IPS DF 19.7 (cell line): ENCODE data around the gene XCR1.
"Not testable (repeated sequence)": the region's sequence is repeated elsewhere in the genome, so short reads cannot be mapped to it uniquely, and the experiment has no call there.

Experiments used
- DNase-seq: peaks from one replicate; pipeline ENCODE4 v3.0.0-alpha.2; 2013; ENCODE audit warnings: low read depth, low spot score

XCR1 gene

DNA sequence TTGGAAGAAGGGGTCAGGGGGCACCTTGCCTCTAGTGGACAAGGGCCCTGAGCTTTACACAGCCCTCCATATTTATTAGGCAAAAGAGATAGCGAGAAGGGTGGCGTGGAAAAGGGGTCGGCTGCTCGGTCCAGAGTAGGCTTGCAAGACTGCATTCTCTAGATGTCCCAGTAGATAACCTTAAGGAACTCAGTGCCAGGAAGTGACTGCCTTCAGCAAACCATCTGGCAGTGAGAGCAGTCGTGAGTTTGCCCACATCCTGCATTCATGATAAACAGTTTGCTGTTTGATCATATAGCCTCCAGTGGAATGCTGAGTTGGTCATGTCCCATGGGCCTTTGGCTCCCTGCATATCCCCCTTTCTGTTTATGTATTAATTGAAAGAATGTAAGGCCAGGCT lies 18.9 kb upstream of the XCR1 start:
- DNase-seq: not testable (repeated sequence)

DNA sequence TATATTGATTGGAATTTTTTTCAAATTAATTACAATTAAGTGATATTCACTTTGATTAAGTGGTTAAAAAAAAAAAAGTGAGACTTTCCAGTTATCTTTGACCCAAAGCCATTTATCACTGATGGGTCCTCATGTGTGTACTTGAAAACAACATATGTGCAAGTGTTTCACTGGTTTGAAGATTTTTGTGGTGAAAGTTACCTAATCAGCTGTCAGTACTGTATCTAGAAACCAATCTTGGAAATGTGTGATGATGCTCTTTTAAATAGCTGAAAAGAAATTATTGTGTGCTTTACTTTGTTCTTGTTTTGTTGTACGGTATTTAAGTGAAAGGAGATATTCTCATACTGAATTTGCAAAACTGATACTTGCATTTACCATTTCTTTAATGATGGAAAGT lies 11.6 kb upstream of the XCR1 start:
- no peak for DNase-seq

DNA sequence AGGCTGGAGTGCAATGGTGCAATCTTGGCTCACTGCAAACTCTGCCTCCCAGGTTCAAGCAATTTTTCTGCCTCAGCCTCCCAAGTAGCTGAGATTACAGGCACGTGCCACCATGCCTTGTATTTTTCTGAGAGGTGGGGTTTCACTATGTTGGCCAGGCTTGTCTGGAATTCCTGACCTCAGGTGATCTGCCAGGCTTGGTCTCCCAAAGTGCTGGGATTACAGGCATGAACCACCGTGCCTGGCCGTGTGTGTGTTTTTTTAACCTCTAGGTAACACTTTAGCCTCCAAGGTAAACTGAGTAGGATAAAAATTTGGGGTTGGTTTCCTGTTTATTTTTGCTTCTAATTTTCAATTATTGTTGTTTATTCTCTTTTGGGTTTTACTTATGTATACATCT lies 10.8 kb upstream of the XCR1 start:
- not testable (repeated sequence) for DNase-seq

DNA sequence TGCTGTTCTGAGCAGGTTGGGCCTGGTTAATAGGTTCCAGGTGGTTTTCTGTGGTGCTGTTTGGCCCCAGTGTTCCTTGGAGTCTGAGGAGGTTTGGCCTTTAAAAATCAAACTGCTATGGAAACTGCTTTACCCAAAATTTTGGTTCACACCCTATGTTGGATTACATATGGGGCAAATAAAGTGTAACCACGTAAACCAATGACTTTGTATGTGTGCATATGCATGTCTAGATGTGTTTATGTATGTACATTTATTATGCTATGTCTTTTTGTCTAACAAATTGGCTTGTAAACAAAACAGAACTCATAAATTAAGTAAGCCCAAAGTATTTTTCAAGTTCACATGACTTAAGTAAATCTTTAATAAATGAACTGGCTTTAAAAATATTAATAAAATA lies 8.9 kb upstream of the XCR1 start:
- no peak for DNase-seq

DNA sequence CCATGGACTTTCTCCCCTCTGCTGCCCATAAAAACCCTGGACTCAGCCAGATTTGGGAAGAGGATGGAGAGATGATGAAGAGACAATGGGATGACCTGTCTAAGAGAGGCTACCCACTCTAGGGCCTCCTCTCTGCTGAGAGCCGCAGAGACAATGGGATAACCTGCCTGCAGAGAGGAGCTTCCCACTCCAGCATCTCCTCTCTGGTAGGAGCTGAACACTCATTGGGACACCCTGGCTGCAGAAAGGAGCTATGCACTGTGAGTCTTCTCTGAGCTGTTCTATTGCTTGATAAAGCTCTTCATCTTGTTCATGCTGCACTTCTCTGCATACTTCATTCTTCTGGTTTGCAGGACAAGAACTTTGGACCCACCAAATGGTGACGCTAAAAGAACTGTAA lies 4.5 kb upstream of the XCR1 start:
- DNase-seq: no peak

DNA sequence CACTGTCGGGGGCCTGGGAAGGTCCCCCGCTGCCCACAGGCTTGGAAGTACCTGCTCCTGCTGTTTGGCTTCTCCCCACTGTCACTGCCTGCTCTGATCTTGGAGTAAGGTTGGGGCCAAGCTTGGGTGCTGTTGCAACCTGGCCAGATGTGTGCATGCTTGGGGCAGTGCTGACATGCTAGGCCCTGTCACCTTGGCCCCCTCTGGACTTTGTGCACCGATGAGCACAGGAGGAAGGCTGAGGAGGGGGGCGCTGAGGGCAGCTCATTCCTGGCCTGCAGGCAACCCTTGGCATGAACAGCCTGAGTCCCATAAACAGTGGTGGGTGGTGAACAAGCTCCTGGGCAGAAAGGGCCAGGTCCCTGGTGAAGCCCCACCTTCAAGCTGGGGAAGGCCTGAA lies 4.0 kb upstream of the XCR1 start:
- no peak for DNase-seq

DNA sequence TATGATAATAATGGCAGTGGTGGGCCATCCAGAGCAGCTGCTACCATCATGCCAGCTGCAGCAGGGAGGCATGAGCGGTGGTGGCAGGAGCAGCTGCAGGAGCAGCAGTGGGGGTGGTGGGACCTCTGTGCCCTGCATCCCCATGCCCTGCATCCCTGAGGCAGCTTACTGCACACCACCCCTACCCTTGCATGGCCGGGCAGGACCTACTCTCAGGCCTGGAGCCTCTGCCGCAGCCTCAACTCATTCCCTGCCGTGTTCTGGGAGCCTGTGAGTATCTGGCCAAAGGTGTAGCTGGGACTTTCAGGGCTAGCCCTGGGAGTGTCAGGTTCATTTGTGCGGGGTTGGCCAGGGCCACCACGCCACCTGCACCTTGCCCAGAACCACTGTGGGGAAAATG lies 3.3 kb upstream of the XCR1 start:
- DNase-seq: no peak

DNA sequence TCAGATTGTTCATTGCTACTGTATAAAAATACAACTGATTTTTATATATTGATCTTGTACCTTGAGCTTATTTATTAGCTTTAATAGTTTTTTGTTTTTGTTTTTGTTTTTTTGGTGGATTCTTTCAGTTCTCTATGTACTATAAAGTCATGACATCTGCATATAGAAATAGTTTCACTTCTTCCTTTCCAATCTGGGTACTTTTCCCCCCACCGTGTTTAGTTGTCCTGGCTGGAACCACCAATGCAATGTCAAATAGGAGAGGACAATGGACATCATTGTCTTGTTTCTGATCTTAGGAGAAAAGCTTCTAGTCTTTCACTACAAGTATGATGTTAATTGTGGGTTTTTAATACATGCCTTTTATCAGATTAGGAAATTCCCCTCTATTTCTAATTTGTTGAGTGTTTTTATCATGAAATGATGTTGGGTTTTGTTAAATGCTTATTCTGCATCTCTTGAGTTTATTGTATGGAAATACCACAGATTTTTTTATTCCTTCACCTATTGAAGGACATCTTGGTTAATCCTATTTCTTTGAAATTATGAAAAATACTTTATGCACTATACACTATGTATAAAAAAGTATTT lies 2.8 kb upstream of the XCR1 start:
- no peak for DNase-seq

DNA sequence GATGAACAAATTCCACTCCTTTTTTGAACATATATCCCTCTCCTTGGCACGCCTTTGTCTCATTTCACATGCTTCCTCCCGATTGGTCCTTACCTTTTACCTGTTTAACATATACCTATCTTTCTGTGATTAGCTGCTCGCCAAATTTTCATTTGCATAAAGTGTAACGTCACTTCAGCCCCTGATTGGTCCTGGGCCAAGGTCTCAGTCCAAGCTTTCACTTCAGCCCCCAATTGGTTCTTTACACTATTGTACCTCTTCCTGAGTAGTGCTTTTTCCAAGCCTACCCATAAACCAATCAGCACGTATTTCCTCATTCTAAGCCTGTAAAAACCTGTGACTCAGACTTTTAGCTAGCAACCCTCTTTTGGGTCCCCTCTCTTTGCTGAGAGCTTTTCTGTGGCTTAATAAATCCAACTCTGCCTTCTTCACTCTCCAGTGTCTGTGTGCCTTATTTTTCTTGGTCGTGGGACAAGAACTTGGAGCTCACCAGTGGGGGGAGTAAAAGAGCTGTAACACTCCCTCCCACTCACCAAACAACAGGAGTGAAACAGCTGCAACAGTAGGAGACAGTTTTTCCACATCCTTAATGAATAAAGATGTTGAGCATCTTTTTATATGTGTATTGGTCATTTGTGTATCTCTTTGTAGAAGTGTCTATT lies 584 bp upstream of the XCR1 start:
- no peak for DNase-seq

DNA sequence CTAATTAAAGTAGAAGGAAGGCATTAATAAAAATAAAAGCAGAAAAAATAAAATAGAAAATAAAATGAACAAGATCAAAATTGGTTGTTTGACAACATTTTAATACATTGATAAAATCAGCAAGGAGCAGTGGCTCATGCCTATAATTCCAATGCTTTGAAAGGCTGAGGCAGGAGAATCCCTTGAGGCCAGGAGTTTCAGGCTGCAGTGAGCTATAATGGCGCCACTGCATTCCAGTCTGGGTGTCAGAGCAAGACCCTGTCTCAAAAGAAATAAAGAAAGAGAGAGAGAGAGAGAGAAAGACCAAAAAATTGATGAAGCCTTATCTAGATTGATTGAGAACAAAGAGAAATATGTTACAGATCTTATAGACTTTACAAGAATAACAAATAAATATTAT lies 2.1 kb downstream of the XCR1 start:
- DNase-seq: no peak

DNA sequence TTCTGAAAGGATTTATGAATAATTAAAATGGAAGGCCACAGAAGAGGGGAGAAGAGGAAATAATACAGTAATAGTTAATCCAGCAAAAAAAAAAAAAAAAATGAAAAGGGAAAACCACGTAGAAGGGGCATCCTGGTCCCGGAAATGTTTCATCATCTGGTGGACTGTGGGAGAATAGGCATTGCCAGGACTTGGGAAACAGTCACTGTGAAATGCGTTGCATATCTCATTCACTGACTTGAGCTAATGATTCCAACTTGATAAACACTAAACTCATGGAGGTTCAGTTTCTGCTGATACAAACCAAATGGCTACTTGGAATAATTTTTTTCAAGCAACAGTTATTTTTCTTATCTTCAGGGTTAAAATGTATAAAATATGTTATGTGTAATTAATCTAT lies 3.2 kb downstream of the XCR1 start:
- no peak for DNase-seq

DNA sequence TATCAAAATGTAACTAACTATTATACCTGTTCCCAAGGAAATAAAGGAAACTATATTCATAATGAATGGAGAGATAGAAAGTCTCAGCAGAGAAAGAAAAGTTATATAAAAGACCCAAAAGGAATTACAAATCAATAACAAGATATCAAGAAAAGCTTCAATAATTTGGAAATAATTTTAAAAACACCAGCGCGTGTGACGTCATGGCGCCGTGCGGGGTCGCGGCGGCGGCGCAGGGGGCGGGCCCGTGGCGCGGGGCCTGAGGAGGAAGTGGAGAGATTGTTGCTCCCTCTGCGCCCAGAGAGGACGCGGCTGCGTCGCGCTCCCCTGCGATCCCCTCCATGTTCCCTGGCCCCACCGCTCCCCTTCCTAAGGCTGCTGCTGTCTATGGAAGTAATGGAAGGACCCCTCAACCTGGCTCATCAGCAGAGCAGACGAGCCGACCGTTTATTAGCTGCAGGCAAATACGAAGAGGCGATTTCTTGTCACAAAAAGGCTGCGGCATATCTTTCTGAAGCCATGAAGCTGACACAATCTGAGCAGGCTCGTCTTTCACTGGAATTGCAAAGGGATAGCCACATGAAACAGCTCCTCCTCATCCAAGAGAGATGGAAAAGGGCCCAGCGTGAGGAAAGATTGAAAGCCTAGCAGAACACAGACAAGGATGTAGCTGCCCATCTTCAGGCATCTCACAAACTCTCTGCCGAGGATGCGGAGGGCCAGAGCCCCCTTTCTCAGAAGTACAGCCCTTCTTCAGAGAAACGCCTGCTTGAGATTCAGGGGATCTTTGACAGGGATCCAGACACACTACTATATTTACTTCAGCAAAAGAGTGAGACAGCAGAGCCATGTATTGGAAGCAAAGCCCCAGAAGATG lies 4.1 kb downstream of the XCR1 start:
- DNase-seq: no peak

DNA sequence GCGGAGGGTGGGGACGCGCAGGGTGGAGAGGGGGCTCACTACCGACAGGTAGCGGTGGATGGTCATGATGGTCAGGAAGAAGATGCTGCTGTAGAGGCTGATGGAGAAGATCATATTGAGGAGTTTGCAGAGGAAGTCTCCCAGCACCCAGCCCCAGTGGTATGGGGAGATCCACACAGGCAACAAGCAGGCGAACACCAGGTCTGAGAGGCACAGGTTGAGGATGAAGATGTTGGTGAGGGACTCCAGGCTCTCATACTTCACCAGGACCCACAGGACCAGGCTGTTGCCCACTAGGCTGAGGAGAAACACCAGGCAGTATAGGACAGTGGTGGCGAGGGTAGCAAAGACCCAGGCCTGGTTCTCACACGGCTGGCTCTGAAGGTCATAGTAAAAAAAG lies 5.8 kb downstream of the XCR1 start:
- DNase-seq: no peak

DNA sequence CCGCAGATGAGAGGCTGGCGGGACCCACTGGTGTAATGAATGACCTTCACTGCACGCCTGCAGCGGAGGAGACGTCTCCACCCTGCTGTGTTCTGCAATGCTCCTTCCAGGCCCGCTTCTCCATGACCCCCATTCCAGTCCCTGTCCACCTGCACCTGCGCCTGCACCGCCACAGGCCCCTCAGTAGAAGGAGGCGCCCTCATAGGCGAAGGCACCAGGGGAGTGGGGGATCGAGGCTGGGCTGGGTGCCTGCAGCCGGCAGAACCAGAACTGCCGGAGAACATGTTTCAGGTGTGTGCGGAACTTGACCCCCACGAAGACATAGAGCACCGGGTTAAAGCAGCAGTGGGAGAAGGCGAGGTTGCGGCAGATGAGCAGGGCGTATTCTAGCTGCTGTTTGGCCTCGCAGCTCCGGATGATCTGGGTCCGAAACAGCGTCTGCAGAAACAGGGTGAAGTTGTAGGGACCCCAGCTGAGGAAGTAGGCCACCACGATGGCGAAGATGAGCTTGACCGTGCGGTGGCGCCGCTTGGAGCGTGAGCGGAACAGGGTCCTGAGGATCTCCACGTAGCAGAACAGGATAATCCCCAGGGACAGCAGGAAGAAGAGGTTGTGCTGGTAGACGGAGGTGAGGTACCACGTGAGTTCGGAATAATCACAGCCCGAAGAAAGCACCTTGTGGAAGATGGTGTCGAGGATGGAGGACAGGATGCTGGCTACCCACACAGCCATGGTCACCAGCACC lies 6.3 kb downstream of the XCR1 start:
- DNase-seq: no peak

DNA sequence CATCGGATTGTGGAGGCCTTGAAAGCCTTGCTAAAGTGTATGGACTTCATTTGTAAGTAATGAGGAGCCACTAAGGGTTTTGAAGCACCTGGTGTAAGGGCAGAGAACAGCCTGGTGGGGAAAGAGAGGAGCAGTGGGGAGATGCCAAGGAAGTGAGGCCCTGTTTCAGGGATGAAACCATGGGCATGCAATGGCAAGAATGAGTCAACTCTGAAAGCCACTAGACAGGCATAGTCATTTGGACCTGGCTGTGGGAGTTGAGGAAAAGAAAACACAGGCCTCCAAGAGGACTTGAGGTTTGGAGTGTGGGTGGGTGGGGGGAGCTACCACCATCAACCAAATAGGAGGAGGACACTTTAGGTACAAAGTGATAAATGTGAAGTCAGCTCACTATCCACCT lies 7.6 kb downstream of the XCR1 start:
- no peak for DNase-seq

DNA sequence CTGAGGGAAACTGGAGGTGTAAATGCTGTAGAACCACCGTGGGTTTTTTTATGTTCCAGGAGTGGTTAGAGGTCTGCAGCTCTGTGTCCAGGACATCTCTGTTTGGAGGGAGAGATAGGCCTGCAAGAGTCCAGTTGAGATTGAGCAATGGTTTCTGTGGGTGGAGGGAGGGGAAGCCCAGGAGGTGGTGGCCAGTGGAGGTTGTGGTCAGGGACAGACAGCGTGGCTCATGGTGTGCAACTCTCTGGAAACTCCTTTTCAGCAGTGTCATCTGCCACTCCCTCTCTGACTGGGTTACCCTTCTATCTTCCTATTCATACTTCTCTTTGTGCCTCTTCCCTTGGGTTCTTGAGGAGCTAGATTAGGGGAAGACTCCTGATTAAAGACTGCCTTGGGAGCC lies 9.6 kb downstream of the XCR1 start:
- no peak for DNase-seq

DNA sequence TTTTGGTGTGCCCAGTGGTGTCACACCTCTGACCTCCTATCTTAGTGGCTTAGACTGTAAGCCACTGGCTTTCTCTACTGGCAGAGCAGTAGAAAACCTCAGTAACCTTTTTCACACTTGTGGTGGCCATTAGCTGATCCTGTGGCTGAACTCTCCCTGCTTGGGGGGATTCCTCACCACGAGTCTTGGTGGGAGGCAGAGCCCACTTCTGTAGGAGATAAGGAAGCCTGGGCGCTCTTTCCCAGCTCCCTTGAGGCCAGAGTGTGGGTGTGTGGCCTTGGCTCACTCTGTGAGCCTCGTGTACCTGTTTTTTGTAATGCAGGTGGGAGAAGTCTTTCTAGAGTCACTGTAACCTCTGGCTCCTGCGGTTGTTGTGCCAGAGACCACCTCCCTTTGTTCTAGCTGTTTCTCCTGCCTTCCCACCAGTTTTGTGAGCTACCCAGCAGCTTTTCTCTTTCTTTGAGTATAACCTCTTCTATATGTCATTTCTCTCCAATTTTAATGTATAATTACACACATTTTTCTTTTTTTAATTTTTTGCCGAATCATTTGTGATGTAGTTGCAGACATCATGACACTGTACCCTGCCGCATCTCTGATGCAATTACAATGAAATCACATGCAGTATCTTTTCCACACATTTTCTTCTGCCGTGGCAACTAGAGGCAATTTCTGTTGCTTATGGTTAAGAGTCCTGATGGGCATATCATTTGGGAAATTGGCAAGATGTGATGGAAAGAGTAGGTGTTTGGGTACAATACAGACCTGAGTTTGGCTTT lies 13.8 kb downstream of the XCR1 start:
- no peak for DNase-seq

DNA sequence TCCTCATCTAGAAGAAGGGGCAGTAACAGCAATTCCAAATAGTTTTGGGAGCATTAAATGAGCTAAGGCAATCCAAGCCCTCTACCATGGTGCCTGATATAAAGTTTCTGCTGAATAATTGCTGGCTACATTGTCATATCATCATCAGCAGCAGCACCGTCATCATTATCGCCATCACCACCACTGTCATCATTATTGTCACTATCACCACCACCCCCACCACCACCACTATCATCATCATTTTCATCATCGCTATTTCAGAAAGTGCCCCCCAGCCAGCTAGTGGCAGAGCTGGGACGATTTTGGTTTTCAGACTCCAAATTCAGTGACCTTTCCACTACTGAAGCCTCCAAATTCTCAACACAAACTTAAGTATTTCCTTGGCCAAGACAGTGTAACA lies 15.0 kb downstream of the XCR1 start:
- no peak for DNase-seq

DNA sequence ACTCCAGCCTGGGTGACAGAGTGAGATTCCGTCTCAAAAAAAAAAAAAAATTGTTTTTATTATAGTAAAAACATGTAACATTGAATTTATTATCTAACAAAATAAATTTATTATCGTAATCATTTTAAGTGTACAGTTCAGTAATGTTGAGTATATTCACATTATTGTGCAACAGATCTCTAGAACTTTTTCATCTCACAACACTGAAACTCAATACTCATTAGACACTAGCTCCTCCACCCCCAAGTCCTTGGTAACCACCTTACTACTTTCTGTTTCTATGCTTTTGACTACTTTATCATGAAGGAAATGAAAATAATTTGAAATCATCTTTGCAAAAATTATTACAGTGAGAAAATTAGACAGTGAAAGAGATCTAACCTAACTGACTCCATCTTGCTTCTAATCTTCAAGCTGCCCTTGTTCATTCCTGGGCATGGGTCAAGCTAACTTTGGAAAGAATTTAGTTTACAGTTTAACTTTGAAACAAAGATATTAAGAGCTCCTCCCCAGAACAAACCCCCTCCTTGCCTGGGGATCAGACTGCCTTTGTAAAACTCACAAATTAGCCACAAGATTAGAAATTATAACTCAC lies 16.7 kb downstream of the XCR1 start:
- DNase-seq: no peak

DNA sequence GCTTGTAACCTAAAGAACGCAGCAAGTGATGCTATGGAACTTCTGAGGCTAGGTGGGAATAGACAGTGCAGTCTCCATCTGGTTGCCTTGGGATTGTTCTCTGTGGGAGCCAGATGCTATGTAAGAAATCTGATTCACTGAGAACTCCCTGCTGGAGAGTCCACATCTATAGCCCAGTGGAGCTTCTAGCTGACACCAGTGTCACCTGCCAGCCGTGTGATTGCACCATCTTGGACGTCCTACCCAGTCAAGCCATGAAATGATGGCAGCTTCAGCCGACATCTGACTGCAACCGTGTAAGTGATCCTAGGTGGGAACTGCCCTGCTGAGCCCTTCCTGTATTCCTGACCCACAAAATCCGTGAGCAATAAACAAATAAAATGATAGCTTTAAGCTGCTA lies 19.2 kb downstream of the XCR1 start:
- DNase-seq: no peak

DNA sequence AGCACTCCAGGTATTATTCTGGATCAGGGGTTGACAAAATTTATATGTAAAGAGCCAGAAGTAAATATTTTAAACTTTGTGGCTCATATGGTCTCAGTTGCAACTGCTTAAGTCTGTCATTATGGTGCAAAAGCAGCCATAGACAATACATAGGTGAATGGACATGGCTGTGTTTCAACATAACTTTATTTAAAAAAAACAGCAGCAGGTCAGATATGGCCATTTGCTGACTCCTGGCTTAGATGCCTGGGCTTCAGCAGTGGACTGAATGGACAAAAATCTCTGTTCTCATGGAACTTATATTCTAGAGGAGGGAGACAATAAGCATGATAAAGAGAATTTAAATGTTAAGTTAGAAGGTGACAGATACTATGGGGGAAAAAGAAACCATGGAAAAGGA lies 20.0 kb downstream of the XCR1 start:
- no peak for DNase-seq
